ENCODE data around the gene TMEM51.

DNA sequence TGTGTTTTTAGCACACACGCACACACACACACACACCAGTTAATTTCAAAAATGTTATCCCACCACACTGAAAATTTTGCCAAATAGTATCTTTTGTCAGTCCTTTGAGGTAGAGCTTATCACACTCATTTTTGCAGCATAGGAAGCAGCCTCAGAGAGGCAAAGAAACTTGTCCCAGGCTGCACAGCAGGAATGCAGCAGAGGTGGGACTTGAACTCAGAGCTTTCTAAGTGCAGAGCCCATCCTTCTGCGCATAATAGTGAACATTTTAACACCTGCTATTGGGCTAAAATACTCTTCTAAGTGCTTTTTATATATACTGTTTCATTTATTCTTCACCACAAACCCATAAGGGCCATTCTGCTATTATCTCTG lies 108.4 kb downstream of the TMEM51 start:
- TF ChIP-seq, protein P1, sequence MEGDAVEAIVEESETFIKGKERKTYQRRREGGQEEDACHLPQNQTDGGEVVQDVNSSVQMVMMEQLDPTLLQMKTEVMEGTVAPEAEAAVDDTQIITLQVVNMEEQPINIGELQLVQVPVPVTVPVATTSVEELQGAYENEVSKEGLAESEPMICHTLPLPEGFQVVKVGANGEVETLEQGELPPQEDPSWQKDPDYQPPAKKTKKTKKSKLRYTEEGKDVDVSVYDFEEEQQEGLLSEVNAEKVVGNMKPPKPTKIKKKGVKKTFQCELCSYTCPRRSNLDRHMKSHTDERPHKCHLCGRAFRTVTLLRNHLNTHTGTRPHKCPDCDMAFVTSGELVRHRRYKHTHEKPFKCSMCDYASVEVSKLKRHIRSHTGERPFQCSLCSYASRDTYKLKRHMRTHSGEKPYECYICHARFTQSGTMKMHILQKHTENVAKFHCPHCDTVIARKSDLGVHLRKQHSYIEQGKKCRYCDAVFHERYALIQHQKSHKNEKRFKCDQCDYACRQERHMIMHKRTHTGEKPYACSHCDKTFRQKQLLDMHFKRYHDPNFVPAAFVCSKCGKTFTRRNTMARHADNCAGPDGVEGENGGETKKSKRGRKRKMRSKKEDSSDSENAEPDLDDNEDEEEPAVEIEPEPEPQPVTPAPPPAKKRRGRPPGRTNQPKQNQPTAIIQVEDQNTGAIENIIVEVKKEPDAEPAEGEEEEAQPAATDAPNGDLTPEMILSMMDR (IDR thresholded peaks at IDR 0.05; ENCODE audit: low read depth, low read length, poor library complexity, severe bottlenecking) = no peak
- TF ChIP-seq EZH2phosphoT487 (IDR thresholded peaks at IDR 0.05; ENCODE audit: borderline replicate concordance, low read length) = no peak

Measured in DOHH2 (cell line).